ENCODE results near the gene EFL1. TPM values are rescaled to one million over a fixed set of nuclear protein-coding genes. Genes with fewer than 3 reads are reported as not detected.
"Not testable (repeated sequence)": the region's sequence is repeated elsewhere in the genome, so short reads cannot be mapped to it uniquely, and the experiment has no call there.

EFL1 gene
- total RNA-seq, result 10 to 100 TPM in 2 of 4 donors, 1 to 10 TPM in 2; 5.3 to 18.1 (median 12.5) TPM

DNA sequence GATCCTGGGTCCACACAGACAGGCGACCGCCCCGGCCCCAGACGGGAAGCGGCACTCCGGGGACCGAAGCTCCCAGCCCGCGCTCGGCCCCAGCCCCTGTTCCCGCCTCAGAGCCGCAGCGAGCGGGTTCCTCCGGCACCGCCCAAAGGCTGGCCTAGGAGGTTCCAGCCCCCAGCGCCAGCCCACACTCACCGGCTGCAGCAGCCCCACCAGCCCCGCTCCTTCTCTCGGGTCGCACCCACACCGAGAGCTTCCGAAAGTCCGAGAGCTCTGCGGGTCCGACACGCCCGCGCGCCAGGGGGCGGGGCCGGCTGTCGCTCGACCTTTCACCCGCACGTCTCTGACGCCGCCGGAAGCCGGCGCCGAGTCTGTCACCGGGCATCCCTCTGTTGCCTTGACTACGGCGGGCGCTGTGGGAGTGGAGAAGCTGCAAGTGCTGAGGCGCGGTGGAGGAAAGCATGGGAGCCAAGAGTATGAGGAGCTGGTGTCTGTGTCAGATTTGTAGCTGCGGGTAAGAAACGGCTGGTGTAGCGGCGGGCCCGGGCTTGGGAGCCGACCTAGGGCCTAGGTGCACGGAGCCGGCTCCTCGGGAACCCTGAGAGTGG lies at the start of gene EFL1, which contains the start of gene SAXO2:
TSS of gene EFL1 (minus strand) at position 313 of the 605 bp plus-strand sequence. CDS start 956 bp downstream, outside the sequence.
TSS of gene SAXO2 (plus strand) at position 397 of the 605 bp plus-strand sequence. CDS start at position 459, 62 bp downstream.
- Histone ChIP-seq H3K4me3 (peak within 1 kb of the TSS; percentile 72 to 95 (median 76)), H3K27me3 (no peaks in the 10 kb centered on the region), H3K9me3 (no peaks in the 10 kb centered on the region), H3K4me1 (peaks cover 0 to 28% (median 15%) of the 10 kb centered on the region in 4 donors), H3K27ac (peak within 1 kb of the TSS in 3 of 4 donors; percentile 71 to 84 (median 79)), H3K36me3 (peaks cover 0 to 14% (median 0%) of the 10 kb centered on the region in 3 donors)
- DNase-seq (ENCODE audit: low spot score in 2 of 2), result peak; percentile 87 to 89
- 0% methylated on average over 42 to 52 of the region's 57 CpGs for WGBS, 2 donors
- TF ChIP-seq CTCF (IDR thresholded peaks at IDR 0.05) (no peak), POLR2A (IDR thresholded peaks at IDR 0.05) (peak in 1 of 2 donors; percentile 24), EP300 (IDR thresholded peaks at IDR 0.05) (peak; percentile 46 to 74)

DNA sequence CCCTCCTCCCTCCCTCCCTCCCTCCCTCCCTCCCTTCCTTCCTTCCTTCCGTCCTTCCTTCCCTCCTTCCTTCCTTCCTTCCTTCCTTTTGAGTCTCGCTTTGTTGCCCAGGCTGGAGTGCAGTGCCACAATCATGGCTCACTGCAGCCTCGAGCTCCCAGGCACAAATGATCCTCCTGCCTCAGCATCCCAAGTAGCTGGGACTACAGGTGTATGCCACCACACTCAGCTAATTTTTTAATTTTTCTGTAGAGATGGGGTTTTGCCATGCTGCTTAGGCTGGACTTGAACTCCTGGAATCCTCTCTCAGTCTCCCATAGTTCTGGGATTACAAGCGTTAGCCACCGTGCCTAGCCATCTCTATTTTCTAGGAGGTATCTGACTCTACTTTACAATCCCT lies 48.8 kb upstream of the EFL1 start:
- H3K27me3 ChIP-seq; H3K27ac ChIP-seq; H3K4me1 ChIP-seq; DNase-seq (ENCODE audit: low spot score in 2 of 2); H3K36me3 ChIP-seq; H3K4me3 ChIP-seq: not testable (repeated sequence)
- peaks cover 0 to 16% (median 0%) of the 10 kb centered on the region in 4 donors for H3K9me3 ChIP-seq
- WGBS, 2 donors, result 85 to 86% methylated on average over 5 of the region's 5 CpGs

DNA sequence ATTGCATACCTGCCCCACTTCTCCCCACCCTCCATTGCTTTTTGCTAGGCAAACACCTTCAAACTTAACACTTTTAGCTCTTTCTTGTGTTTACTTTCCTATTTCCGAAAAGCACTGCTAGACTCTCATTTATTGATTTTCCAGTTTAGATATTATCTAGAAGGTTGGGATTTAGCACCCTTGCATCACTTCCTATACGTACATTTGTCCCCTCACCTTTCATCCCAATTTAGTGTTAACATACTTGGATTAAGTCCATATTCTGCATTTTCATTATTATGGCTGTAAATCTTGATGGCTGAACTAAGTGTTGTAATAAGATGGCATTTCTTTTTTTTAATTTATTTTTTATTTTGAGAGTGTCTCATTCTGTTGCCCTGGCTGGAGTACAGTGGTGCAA lies 47.3 kb upstream of the EFL1 start:
- Histone ChIP-seq H3K36me3 (no peaks in the 10 kb centered on the region), H3K9me3 (peaks cover 0 to 16% (median 0%) of the 10 kb centered on the region in 4 donors), H3K27ac (no peak overlapping the region), H3K27me3 (no peaks in the 10 kb centered on the region), H3K4me3 (no peak overlapping the region), H3K4me1 (no peaks in the 10 kb centered on the region)
- WGBS, 2 donors, result 84 to 87% methylated on average over 2 of the region's 2 CpGs
- DNase-seq (ENCODE audit: low spot score in 2 of 2), result no peak
- TF ChIP-seq EP300 (IDR thresholded peaks at IDR 0.05) (no peak), CTCF (IDR thresholded peaks at IDR 0.05) (no peak), POLR2A (IDR thresholded peaks at IDR 0.05) (no peak)

DNA sequence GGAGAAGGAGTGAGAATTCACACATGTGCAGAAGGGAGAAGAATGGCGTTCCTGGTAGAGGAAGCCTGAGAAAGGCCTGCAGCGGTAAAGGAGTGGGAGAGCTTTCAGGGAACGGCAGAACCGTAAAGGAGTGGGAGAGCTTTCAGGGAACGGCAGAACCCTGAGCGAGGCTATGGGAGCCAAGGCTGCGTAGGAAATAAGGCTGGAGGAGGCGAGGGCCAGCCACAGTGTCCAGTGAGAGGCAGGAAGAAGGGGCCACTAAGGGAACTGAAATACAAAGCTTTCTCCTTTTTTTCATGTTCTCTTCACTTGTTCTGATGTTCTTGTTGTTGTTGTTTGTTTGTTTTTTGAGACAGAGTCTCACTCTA lies 45.2 kb upstream of the EFL1 start:
- WGBS, 2 donors, result 79 to 86% methylated on average over 7 to 8 of the region's 8 CpGs
- H3K27ac ChIP-seq, result no peak overlapping the region
- no peak overlapping the region for H3K4me3 ChIP-seq
- no peaks in the 10 kb centered on the region for H3K36me3 ChIP-seq
- DNase-seq (ENCODE audit: low spot score in 2 of 2), result no peak
- H3K27me3 ChIP-seq, result no peaks in the 10 kb centered on the region
- peaks cover 0 to 16% (median 0%) of the 10 kb centered on the region in 4 donors for H3K9me3 ChIP-seq
- H3K4me1 ChIP-seq, result no peaks in the 10 kb centered on the region
- TF ChIP-seq POLR2A (IDR thresholded peaks at IDR 0.05) (no peak), EP300 (IDR thresholded peaks at IDR 0.05) (no peak), CTCF (IDR thresholded peaks at IDR 0.05) (no peak)

DNA sequence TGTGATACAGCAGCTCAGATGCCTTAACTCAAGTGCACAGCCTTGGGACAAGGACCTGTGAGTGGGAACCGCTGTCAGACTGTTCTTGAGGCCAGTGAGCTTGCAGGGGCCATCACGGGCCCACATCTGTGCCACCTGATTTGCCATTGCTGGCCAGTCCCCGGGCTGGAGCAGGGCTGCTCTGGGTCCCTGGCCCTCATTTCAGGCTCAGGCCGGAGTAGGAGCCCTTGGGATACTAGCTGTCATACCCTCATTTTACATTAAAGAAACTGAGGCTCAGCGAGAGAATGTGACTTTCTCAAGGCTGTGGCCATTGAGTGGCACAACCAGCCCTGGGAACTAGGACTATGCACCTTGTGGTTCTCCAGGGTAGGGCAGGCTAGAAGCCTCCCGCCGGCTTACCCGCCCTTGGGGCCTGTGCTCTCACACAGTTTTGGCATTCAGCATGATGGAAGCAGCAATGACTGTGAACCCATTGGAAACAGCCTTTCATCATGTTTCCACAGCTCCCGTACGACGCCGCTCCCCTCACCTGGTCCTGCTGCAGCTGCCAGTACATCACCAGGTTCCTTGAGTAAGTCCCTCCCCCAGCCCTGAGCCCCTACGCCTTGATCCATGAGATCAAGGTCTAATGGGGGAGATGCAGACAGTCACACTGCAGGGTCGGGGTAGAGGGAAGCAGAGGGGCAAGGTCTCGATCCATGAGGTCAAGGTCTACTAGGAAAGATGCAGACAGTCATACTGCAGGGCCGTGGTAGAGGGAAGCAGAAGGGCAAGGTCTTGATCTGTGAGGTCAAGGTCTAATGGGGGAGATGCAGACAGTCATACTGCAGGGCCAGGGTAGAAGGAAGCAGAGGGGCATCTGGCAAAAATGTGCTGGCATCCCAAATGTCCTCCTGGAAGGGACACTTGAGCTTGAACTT lies 44.5 kb upstream of the EFL1 start:
- no peak for DNase-seq (ENCODE audit: low spot score in 2 of 2)
- 82 to 89% methylated on average over 16 of the region's 16 CpGs for WGBS, 2 donors
- peaks cover 0 to 16% (median 0%) of the 10 kb centered on the region in 4 donors for H3K9me3 ChIP-seq
- no peaks in the 10 kb centered on the region for H3K4me1 ChIP-seq
- TF ChIP-seq CTCF (IDR thresholded peaks at IDR 0.05), result no peak
- TF ChIP-seq EP300 (IDR thresholded peaks at IDR 0.05), result no peak
- TF ChIP-seq POLR2A (IDR thresholded peaks at IDR 0.05), result no peak
- H3K36me3 ChIP-seq, result no peaks in the 10 kb centered on the region
- no peak overlapping the region for H3K27ac ChIP-seq
- no peaks in the 10 kb centered on the region for H3K27me3 ChIP-seq
- no peak overlapping the region for H3K4me3 ChIP-seq
